ENCODE data around the gene MARK2.

Gene MARK2

DNA sequence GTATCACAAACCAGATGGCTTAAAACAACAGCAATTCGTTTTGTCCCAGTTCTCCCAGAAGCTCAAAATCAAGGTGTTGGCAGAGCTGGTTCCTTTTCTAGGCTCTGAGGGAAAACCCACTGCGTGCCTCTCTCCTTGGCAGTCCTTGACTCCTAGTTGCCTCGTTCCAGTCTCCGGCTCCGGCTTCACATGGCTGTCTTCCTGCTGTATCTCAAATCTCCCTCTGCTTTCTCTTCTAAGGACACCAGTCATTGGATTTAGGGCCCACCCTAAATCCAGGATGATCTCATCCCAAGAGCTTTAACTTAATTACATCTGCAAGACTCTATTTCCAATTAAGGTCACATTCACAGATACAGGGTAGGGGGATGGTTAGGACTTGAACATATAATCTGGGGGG lies 90.7 kb downstream of the MARK2 start:
- DNase-seq (ENCODE audit: low spot score), result no peak

DNA sequence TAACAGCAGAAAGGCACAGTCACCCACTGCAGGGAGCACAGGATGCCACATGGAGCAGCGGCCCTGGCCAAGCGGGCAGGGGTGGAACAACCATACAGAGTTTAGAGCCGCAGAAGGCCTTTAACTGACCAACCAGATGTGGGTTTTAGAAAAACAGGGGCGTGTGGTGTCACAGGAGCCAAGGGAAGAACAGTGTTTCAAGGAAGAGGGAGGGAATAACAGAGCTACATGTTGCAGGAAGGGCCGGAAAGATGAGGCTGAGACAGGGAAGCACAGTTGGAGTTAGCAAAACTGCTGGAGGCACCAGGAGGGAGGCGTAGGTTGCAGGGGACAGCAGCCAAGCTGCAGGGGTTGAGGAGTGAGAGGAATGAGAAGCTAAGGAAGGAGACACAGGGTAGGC lies 92.1 kb downstream of the MARK2 start:
- DNase-seq (ENCODE audit: low spot score), result no peak

DNA sequence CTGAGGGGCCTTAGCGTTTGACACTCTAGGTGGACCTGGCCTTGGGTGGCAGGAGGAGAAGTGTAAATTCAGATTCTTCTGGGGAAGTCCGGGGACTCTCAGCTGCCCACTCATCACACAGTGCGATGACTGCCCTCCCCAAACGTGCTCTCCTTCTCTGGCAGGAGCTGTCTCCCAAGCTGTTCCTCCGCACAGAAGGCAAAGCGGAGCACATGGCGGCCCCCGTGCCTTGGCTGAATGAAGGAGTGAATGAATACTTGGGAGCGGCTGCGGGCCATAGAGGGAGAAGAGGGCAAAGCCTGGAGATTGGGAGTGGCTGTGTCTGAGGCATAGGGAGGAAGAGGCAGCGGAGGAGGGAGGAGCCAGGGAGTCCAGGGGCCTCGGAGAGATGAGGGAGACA lies 93.0 kb downstream of the MARK2 start:
- no peak for DNase-seq (ENCODE audit: low spot score)

DNA sequence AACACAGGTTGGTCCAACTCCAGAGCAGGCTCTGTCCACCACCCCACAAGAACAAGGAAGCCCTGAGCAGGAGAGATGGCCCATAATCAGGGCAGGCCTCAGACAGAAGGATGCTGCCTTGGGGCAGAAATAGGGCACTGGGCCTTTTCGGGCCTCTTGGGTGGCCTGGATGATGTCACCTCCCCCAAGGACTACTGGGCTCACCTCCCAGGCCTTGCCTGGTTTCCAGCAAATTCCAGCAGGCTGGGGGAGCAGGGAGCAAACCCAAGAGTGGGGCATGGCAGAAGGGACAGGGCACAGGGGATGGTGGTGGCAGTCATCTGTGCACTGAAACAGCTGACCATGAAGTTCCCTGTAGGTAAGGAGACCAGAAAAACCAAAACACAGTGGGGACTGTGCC lies 94.5 kb downstream of the MARK2 start:
- DNase-seq (ENCODE audit: low spot score), result no peak

DNA sequence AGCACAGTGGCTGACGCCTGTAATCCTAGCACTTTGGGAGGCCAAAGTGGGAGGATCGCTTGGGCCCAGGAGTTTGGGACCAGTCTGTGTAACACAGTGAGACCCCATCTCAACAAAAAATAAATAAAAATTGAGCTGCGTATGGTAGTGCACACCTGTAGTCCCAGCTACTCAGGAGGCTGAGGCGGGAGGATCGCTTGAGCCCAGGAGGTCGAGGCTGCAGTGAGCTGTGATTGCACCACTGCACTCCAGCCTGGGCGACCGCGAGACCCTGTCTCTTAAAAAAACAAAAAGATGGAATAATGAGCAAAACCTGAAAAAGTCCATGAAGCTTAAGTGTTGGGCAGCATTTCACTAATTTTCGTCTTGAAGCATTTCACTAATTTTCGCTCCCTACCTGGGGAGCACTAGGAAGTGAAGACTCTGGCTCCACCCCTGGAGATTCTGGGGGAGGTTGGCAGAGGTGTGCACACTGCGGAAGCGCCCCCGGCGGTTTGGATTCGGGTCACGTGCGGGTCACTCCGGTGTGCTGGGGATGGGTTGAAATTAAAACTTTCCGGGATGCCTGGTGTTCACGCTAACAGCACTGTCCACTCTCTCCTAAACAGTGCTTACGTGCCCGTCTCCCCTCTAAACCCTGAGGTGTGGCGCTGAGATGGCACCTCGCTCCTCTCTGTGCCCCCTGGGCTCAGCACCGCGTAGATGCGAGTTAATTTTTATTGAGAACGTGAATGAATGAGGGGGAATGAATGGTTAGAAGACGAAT lies 99.0 kb downstream of the MARK2 start:
- no peak for DNase-seq (ENCODE audit: low spot score)

DNA sequence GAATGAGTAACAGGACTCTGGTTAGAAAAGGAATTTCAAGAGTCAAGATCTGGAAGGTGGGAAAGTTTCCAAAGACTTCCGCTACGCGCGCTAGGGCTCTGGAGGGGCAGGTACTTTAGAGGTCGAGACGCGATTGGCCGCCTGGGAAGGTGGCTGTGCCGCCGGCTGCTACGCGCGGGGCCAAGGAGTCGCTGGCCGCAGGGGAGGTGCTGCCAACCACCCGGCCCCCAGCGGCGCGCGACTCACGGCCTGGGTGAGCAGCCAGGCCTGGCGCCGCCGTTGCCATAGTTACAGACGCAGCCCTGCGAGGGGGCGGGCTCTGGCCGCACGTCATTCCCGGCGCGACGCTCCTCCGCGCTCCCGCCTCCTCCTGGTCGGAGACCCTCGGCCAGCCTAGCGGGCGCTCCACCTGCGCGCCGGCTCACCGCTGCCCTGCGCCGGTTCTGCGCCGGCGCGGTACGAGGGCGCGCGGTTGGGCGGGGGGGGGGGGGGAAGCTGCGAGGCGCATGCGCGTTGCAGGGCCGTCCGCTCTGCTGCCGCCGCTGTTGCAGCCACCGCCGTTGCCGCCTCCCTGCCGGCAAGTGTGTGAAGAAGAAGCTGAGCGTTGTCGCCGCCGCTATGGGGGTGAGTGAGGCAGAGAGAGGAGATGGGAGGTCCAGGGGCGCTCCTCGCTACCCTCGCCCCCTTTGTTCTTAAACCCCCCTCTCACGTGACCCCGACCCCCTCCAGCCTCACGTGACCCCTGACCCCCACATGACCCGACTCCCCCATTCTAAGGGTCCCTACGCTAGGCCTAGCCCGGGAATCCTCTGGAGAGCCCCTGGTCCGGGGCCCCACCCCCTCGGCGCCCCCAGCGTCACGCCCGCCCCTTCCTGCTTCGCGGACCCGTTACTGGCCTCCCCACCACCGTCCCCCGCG lies 99.8 kb downstream of the MARK2 start, which contains the start of gene NAA40:
Gene NAA40, plus strand, starts transcription at position 524 of the 918 bp plus-strand sequence. Its CDS starts 95 bp downstream, at position 619.
- DNase-seq (ENCODE audit: low spot score), result peak; percentile 86

DNA sequence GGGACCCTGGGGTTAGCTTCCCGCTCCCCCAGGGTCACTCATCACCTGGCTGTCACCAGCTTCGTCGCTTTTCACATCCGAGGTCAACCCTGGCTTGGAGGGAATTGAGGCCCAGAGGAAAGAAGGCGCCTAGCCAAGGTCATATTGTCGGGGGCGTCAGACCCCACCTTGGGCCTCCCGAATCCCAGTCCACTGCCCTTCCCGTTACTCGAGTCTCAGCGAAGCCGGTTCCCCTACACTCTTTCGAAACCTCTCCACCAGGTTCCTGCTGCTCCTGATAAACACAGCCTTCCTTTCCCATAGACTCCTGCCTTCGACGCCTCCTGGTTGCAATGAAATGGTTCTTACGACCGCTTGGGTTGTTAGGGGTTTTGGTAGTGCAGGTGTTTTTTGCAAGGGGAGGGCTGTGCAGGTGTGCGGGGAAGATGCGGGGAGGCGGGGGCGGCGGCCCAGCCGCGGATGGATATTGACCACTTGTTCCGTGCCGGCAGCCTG lies 100.5 kb downstream of the MARK2 start:
- no peak for DNase-seq (ENCODE audit: low spot score)

DNA sequence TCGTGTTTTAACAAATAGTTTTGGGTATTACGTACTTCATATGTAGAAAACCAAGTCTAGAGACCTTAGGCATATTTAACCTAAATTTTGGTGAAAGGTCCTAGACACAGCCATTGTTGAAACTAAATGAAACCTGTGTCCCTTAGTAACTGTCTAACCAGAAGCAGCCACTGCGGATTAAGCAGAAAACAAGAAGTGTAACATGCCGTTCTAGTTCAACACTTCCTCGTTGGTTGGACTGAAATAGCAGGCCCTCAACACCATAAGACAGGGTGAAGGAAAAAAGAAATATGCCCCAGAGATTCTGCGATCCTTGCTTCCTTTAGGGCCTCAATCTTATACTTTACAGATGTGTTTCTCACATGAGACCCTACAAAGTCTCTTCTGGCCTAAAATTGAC lies 101.9 kb downstream of the MARK2 start:
- no peak for DNase-seq (ENCODE audit: low spot score)

DNA sequence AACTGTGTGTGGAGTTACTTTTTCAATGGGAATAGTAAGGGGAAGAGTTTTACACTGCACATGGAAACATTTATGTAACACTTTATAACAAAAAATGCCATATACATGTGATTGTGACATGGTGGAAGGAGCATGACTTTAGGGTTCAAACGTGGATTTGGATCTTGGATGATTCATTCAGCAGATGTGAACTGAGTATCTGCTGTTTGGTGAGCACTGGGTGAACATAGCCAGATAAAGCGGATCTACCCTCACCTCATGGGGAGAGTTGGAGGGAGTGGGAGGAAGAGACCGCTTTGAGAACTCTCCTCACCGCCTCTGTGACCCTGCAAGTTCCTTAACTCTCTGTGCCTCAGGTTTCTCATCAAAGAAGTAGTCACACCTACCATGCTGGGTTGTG lies 103.0 kb downstream of the MARK2 start:
- no peak for DNase-seq (ENCODE audit: low spot score)

DNA sequence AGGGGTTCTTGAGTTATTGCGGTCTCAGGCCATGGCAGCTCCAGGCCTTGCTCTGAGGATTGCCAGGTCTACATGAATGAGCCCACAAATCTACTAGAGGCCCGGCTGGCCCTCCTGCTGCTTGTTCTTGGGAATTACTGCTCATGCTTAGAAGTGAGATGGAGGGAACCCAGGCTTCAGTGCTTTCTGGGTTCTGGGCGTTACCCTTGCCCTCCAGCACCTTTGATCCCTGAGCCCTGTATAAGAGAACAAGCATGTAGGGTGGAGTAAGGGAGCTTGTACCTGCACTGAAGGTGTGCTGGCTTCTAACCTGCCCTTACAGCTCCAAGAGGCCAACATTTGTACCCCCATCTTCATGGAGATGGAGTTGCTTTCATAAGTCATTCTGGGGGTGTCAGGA lies 103.9 kb downstream of the MARK2 start:
- DNase-seq (ENCODE audit: low spot score), result no peak

DNA sequence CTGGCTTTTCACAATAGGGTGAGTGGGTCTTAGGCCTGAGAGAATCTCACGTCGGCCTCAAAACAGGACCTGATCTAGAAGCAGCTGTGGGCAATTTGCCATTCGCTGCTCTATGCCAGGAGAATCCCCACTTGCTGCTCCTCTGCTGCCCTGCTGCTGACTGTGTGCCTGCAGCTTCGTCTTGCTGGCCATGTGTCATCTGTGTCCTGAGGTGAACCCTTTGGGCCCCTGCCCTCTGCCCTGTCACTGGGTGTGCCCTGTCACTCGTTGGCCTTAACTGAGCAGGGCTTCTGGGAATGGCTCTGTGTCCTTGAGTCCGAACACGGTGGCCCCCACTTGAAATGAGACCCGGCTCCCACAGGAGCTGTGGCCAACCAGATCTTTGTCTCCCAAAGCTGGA lies 106.1 kb downstream of the MARK2 start:
- no peak for DNase-seq (ENCODE audit: low spot score)

DNA sequence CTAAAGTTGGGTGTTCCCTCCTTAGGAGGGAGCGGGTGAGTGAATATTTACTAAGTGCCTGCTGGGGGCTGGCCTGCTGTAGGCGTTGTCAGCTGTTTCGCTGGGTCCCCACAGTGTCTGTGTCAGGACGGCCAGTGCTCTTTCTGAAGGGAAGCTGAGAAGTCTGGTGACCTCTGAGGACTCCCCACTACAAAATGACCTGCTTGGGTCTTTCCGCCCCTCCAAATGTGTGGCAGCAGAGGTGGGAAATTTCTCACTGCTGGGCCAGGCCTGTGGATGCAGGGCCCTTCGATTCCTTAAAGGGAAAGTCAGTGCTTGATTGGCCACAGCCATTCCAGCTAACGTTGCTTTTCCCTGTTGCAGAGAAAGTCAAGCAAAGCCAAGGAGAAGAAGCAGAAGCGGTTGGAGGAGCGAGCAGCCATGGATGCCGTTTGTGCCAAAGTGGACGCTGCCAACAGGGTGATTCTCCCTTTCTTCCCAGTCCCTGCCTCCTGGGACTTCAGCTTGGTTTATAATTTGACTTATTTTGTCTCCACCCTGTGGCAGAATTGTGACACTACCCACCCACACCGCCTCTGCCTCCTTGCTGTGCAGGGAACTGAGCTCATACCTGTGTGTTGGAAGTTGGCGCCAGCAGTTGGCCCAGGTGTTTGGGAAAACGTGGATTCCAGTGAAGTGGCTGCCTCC lies 106.7 kb downstream of the MARK2 start:
- peak; percentile 80 for DNase-seq (ENCODE audit: low spot score)

DNA sequence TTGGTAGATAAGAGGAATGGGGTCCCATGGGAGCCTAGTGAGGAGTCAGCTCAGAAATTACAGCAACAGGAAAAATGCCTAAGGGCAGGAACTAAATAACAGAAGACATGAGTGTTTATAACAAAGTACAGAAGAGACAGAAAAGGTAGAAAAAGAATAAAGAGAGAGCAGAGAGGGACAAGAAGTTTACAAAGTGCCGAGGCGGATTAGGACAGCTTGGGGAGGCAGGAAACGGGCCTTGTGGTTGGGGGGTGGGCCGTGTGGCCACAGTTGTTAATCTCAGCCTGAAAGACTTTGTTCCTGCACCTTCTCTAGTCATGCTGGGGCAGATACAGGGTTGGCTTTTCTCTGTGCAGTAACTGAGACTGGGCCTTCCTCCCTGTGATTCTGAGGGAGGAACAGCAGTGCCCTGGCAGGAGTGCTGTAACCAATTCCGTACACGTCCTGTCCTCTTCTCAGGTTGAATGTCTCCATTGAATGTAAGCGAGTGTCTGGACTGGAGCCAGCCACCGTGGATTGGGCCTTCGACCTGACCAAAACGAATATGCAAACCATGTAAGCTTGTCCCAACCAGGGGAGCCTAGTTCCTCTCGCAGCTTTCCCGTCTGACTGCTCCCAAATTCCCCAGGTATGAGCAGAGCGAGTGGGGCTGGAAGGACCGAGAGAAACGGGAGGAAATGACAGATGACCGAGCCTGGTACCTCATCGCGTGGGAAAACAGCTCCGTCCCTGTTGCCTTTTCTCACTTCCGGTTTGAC lies 113.0 kb downstream of the MARK2 start:
- no peak for DNase-seq (ENCODE audit: low spot score)

DNA sequence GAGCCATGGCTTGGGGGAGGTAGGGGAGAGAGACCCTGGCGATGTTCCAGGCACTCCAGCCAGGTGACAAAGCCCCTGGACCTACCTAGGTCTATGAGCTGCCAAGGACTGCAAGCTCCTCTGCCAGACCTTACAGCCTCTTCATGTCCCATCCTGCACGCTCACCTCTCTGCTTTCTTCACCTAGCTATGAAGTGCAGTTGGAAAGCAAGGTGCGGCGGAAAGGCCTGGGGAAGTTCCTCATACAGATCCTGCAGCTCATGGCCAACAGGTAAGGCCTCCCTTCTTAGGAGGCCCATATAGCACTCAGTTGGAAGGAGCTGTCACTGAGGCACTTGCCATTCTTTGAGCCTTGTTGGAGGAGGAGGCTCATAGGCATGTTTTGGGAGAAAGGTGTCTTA lies 113.7 kb downstream of the MARK2 start:
- DNase-seq (ENCODE audit: low spot score), result no peak

DNA sequence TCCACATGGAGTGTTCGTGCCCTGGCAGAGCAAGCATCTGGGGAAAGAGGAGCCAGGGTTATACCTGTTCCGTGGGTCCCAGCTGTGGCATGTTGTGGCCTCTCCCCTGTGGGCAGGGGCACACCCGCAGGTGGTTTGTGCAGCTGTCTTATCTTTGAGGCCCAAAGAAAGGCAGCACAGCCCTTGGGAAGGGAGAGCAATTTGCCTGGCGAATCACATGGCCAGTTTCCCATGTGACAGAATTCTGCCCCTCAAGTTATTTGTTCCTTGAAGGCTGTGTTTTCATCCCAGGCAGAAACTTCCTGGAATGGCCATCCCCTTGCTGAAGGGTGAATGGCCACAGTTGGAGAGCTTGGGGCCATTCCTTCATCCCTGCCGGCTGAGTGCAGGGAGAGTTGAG lies 119.1 kb downstream of the MARK2 start:
- no peak for DNase-seq (ENCODE audit: low spot score)

Measured in putamen (tissue), 1 donor.